ENCODE data around the gene PLA2G4D. TPM values are rescaled to one million over a fixed set of nuclear protein-coding genes. Genes with fewer than 3 reads are reported as not detected.
A peak's percentile ranks its signal among the peaks of the same experiment; 100 is the strongest.

PLA2G4D gene
- total RNA-seq, 1 donor from 2014 or later = not detected

DNA sequence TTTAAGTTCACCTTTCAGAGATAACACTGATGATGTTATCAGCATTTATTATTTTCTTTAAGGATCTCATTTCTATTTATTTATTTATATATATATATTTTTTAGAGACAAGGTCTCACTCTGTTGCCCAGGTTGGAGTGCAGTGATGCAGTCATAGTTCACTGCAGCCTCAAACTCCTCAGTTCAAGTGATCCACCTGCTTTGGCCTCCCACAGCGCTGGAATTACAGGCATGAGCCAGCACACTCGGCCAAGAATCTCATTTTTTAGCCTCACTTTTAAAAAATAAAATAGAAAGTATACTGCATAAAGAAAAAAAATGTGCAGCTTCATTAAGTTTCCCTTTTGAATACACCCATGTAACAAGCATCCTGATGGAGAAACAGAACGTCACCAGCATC is 35.6 kb downstream of the PLA2G4D start:
- TF ChIP-seq, protein P1, sequence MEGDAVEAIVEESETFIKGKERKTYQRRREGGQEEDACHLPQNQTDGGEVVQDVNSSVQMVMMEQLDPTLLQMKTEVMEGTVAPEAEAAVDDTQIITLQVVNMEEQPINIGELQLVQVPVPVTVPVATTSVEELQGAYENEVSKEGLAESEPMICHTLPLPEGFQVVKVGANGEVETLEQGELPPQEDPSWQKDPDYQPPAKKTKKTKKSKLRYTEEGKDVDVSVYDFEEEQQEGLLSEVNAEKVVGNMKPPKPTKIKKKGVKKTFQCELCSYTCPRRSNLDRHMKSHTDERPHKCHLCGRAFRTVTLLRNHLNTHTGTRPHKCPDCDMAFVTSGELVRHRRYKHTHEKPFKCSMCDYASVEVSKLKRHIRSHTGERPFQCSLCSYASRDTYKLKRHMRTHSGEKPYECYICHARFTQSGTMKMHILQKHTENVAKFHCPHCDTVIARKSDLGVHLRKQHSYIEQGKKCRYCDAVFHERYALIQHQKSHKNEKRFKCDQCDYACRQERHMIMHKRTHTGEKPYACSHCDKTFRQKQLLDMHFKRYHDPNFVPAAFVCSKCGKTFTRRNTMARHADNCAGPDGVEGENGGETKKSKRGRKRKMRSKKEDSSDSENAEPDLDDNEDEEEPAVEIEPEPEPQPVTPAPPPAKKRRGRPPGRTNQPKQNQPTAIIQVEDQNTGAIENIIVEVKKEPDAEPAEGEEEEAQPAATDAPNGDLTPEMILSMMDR (IDR thresholded peaks at IDR 0.05) = no peak
- Mint-ChIP-seq H3K4me1 (ENCODE audit: low read depth) (peaks cover 13% of the 10 kb centered on the region), H3K27ac (ENCODE audit: unreplicated experiment) (no peak overlapping the region), H3K9me3 (ENCODE audit: low read depth) (no peaks in the 10 kb centered on the region), H3K36me3 (ENCODE audit: low read depth) (no peaks in the 10 kb centered on the region), H3K27me3 (ENCODE audit: low read depth) (peaks cover 24% of the 10 kb centered on the region), H3K4me3 (ENCODE audit: unreplicated experiment) (no peak overlapping the region)
- no peak for DNase-seq (ENCODE audit: low spot score)

DNA sequence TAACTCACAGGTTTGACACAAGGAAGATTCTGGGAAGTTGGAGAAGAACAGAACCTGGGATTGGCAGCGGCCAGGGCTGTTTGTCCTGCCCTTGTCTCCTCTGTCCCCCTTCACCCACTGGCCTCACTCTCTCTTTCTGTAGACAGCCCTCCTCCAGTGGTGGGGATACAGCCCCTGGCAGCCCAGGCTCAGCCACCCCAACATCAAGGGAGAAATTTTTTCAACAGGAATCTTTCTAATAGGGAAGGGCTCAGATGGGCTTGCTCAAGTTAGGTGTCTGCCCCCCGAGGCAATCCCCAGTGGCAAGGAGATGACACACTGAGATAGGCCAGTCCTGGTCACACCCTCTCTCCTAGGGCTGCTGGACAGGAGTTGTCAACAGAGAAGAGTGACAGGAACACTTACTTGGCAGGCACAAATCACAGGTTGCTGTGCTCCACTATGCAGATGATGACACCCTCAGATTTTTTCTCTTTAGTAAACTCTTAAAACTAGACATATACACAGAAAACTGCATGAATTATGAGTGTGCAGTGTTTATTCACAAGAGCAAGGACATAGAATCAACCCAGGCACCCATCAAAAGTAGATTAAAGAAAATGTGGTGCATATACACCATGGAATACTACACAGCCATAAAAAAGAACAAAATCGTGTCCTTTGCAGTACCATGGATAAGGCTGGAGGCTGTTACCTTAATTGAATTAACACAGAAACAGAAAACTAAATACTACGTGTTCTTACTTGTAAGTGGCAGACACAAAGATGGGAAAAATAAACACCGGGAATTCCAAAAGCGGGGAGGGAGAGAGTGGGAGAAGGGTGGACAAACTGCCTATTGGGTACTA is 36.3 kb downstream of the PLA2G4D start:
- H3K27me3 Mint-ChIP-seq (ENCODE audit: low read depth) = peaks cover 19% of the 10 kb centered on the region
- H3K4me3 Mint-ChIP-seq (ENCODE audit: unreplicated experiment) = no peak overlapping the region
- H3K36me3 Mint-ChIP-seq (ENCODE audit: low read depth) = no peaks in the 10 kb centered on the region
- TF ChIP-seq, protein P1 (IDR thresholded peaks at IDR 0.05) = no peak
- H3K27ac Mint-ChIP-seq (ENCODE audit: unreplicated experiment) = no peak overlapping the region
- H3K9me3 Mint-ChIP-seq (ENCODE audit: low read depth) = no peaks in the 10 kb centered on the region
- H3K4me1 Mint-ChIP-seq (ENCODE audit: low read depth) = peaks cover 13% of the 10 kb centered on the region
- no peak for DNase-seq (ENCODE audit: low spot score)

DNA sequence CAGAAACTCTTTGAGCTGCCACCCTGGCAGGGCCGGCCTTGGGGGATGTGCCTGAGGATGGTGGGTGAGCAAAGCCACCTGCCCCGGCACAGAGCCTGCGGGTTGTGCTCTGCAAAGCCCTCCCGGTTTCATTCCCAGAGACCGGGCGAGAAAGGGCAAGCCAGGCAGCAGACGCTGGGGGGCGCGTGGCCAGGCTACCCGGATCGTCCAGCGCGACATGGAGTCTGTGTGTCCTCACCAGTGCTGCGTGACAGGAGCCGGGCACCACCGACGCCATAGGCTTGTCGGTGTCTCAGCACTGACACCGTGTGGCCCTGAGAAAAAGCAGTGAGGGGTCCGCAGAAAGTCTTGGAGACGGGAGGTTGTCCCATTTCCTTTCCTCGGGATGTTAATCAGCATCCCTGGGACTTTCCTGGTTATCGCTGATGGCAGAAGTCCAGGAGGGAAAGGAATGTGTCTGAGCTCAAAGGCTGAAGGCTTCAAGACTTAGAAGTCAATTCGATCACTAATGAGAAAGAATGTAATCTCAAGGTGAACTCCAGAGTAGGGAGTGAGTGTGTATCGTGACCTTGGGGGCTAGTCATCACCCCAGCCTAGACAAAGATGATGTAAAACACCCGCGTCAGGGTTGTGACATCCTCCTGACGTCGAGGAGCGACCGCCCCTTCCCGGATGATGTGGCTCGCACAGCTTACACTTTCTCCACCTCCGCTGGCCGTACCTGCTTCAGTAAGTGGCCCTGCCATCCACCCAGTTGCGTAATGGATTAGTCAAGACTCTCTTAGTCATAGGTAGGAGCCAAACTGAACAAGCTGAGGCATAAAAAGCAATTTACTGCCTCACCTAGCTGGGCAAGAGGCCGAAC is 37.2 kb downstream of the PLA2G4D start:
- Mint-ChIP-seq H3K27ac (ENCODE audit: unreplicated experiment) (peak overlapping the region; percentile 32), H3K4me3 (ENCODE audit: unreplicated experiment) (peak overlapping the region; percentile 58), H3K36me3 (ENCODE audit: low read depth) (no peaks in the 10 kb centered on the region), H3K4me1 (ENCODE audit: low read depth) (peaks cover 13% of the 10 kb centered on the region), H3K9me3 (ENCODE audit: low read depth) (no peaks in the 10 kb centered on the region), H3K27me3 (ENCODE audit: low read depth) (peaks cover 19% of the 10 kb centered on the region)
- TF ChIP-seq, protein P1 (IDR thresholded peaks at IDR 0.05) = peak; percentile 85
- DNase-seq (ENCODE audit: low spot score) = no peak

- no peaks in the 10 kb centered on the region for H3K9me3 Mint-ChIP-seq (ENCODE audit: low read depth)
- H3K27ac Mint-ChIP-seq (ENCODE audit: unreplicated experiment) = no peak overlapping the region
- no peaks in the 10 kb centered on the region for H3K36me3 Mint-ChIP-seq (ENCODE audit: low read depth)
- peaks cover 16% of the 10 kb centered on the region for H3K4me1 Mint-ChIP-seq (ENCODE audit: low read depth)
- H3K27me3 Mint-ChIP-seq (ENCODE audit: low read depth) = peaks cover 24% of the 10 kb centered on the region
- no peak for DNase-seq (ENCODE audit: low spot score)
- no peak overlapping the region for H3K4me3 Mint-ChIP-seq (ENCODE audit: unreplicated experiment)
- TF ChIP-seq, protein P1 (IDR thresholded peaks at IDR 0.05) = no peak
Measured at GRCh38 chr15:42053914-42054313, 40.4 kb downstream of the PLA2G4D start.

- Mint-ChIP-seq H3K4me3 (ENCODE audit: unreplicated experiment) (no peak overlapping the region), H3K4me1 (ENCODE audit: low read depth) (peaks cover 16% of the 10 kb centered on the region), H3K27me3 (ENCODE audit: low read depth) (peaks cover 24% of the 10 kb centered on the region), H3K27ac (ENCODE audit: unreplicated experiment) (no peak overlapping the region), H3K36me3 (ENCODE audit: low read depth) (no peaks in the 10 kb centered on the region), H3K9me3 (ENCODE audit: low read depth) (no peaks in the 10 kb centered on the region)
- TF ChIP-seq, protein P1 (IDR thresholded peaks at IDR 0.05) = no peak
- DNase-seq (ENCODE audit: low spot score) = no peak
Measured at GRCh38 chr15:42053010-42053409, 41.4 kb downstream of the PLA2G4D start.

All from chondrocyte (in vitro differentiated cells).